Measurements from ENCODE around the gene RPL10A. TPM values are rescaled to one million over a fixed set of nuclear protein-coding genes. Genes with fewer than 3 reads are reported as not detected.

Gene RPL10A
- polyA plus RNA-seq, 3 donors = 345 to 1,242 (median 421) TPM

GRCh38 chr6:35492974-35493284 is 24.7 kb downstream of the RPL10A start:
- WGBS (ENCODE audit: insufficient coverage) = 22% methylated on average over 3 of the region's 7 CpGs
- no peak overlapping the region for H3K27ac ChIP-seq (ENCODE audit: low read depth in 1 of 2, low read length in 2 of 2)

GRCh38 chr6:35493307-35493983 is 25.2 kb downstream of the RPL10A start:
- Mint-ChIP-seq H3K4me3 (peak overlapping the region in 1 of 2 donors; percentile 65), H3K9me3 (peaks cover 0 to 19% (median 8%) of the 10 kb centered on the region in 7 donors), H3K4me1 (peaks cover 35% of the 10 kb centered on the region), H3K27me3 (ENCODE audit: low read depth in 3 of 3) (peaks cover 65 to 82% (median 70%) of the 10 kb centered on the region in 3 donors), H3K27ac (peak overlapping the region in 2 of 7 donors; percentile 37 to 57), H3K36me3 (peaks cover 0 to 2% of the 10 kb centered on the region in 2 donors)
- Histone ChIP-seq H3K27me3 (ENCODE audit: control insufficient read depth in 2 of 2, insufficient read depth in 2 of 2, low read length in 2 of 2) (peaks cover 20 to 77% of the 10 kb centered on the region in 2 donors), H3K9me3 (replicated peaks in 1 of 2; ENCODE audit: control insufficient read depth in 1 of 2, insufficient read depth in 1 of 2, low read length in 2 of 2) (peaks cover 0 to 9% of the 10 kb centered on the region in 2 donors), H3K4me3 (replicated peaks in 1 of 3; ENCODE audit: low read depth in 2 of 3, low read length in 3 of 3) (no peak overlapping the region), H4K20me1 (ENCODE audit: insufficient read depth, low read length) (peaks cover 10% of the 10 kb centered on the region), H3K79me2 (ENCODE audit: insufficient read depth, low read length) (no peaks in the 10 kb centered on the region), H3K4me2 (replicated peaks; ENCODE audit: extremely low read depth, low read length, poor library complexity, severe bottlenecking) (no peak overlapping the region), H2AFZ (ENCODE audit: insufficient read depth, low read depth, low read length, poor library complexity, severe bottlenecking) (no peak overlapping the region), H3K36me3 (replicated peaks in 1 of 2; ENCODE audit: control insufficient read depth in 1 of 2, insufficient read depth in 2 of 2, low read length in 2 of 2) (no peaks in the 10 kb centered on the region), H3K27ac (ENCODE audit: low read depth in 1 of 2, low read length in 2 of 2) (no peak overlapping the region), H3K4me1 (ENCODE audit: control insufficient read depth in 1 of 2, insufficient read depth in 2 of 2, low read length in 2 of 2) (peaks cover 36 to 43% of the 10 kb centered on the region in 2 donors), H3K9ac (ENCODE audit: insufficient read depth, low read length, poor library complexity, severe bottlenecking) (no peak overlapping the region)
- intact Hi-C loops (cut with micrococcal nuclease) = no loop called here
- TF ChIP-seq CTCF (IDR thresholded peaks at IDR 0.05) = no peak
- WGBS (ENCODE audit: insufficient coverage) = 87% methylated on average over 28 of the region's 28 CpGs
- DNase-seq = no peak

More at GRCh38 chr6:35492974-35493284, 24.7 kb downstream of the RPL10A start:
- TF ChIP-seq CTCF (IDR thresholded peaks at IDR 0.05) = no peak
- peak overlapping the region in 1 of 2 donors; percentile 83 for H3K4me3 Mint-ChIP-seq
- H3K4me1 Mint-ChIP-seq = peaks cover 35% of the 10 kb centered on the region
- peaks cover 36 to 43% of the 10 kb centered on the region in 2 donors for H3K4me1 ChIP-seq (ENCODE audit: control insufficient read depth in 1 of 2, insufficient read depth in 2 of 2, low read length in 2 of 2)
- peaks cover 14 to 71% of the 10 kb centered on the region in 2 donors for H3K27me3 ChIP-seq (ENCODE audit: control insufficient read depth in 2 of 2, insufficient read depth in 2 of 2, low read length in 2 of 2)
- no peak overlapping the region for H2AFZ ChIP-seq (ENCODE audit: insufficient read depth, low read depth, low read length, poor library complexity, severe bottlenecking)
- no peak overlapping the region for H3K4me3 ChIP-seq (replicated peaks in 1 of 3; ENCODE audit: low read depth in 2 of 3, low read length in 3 of 3)
- H3K27ac Mint-ChIP-seq = peak overlapping the region in 2 of 7 donors; percentile 10 to 54
- H3K36me3 ChIP-seq (replicated peaks in 1 of 2; ENCODE audit: control insufficient read depth in 1 of 2, insufficient read depth in 2 of 2, low read length in 2 of 2) = no peaks in the 10 kb centered on the region
- H3K9ac ChIP-seq (ENCODE audit: insufficient read depth, low read length, poor library complexity, severe bottlenecking) = no peak overlapping the region
- no peaks in the 10 kb centered on the region for H3K36me3 Mint-ChIP-seq
- peak; percentile 25 to 44 (median 44) for DNase-seq
- H4K20me1 ChIP-seq (ENCODE audit: insufficient read depth, low read length) = peaks cover 10% of the 10 kb centered on the region
- H3K79me2 ChIP-seq (ENCODE audit: insufficient read depth, low read length) = no peaks in the 10 kb centered on the region
- H3K27me3 Mint-ChIP-seq (ENCODE audit: low read depth in 3 of 3) = peaks cover 60 to 81% (median 65%) of the 10 kb centered on the region in 3 donors
- intact Hi-C loops (cut with micrococcal nuclease) = no loop called here
- no peak overlapping the region for H3K4me2 ChIP-seq (replicated peaks; ENCODE audit: extremely low read depth, low read length, poor library complexity, severe bottlenecking)
- H3K9me3 Mint-ChIP-seq = peaks cover 0 to 15% (median 5%) of the 10 kb centered on the region in 7 donors
- peaks cover 0 to 9% of the 10 kb centered on the region in 2 donors for H3K9me3 ChIP-seq (replicated peaks in 1 of 2; ENCODE audit: control insufficient read depth in 1 of 2, insufficient read depth in 1 of 2, low read length in 2 of 2)

Data from CD14-positive monocyte (primary cell).